H9 (cell line): Measurements from ENCODE around the gene DOLPP1. TPM values are rescaled to one million over a fixed set of nuclear protein-coding genes. Genes with fewer than 3 reads are reported as not detected.

ENCODE experiments used
- DNase-seq: peaks from one replicate; pipeline ENCODE4 v3.0.0-alpha.2; 2017
- H2AFZ ChIP-seq: one replicate; pipeline ENCODE4 v1.6.1; 2013; ENCODE audit warnings: mild to moderate bottlenecking, low read length, control low read depth, moderate library complexity
- H2AK5ac ChIP-seq: 2 replicates; pipeline ENCODE4 v1.6.1; 2013; ENCODE audit warnings: low read length, control low read depth, mixed read lengths; ENCODE audit not compliant: insufficient read length
- H2BK120ac ChIP-seq: one replicate; pipeline ENCODE4 v1.6.1; 2013; ENCODE audit warnings: low read depth, mild to moderate bottlenecking, low read length, control low read depth, inconsistent platforms; ENCODE audit not compliant: poor library complexity, severe bottlenecking
- H2BK12ac ChIP-seq: 2 replicates; pipeline ENCODE4 v1.6.1; 2013; ENCODE audit warnings: low read length, control low read depth, mixed read lengths, low read depth; ENCODE audit not compliant: insufficient read length
- H2BK15ac ChIP-seq: 2 replicates; pipeline ENCODE4 v1.6.1; 2013; ENCODE audit warnings: low read depth, low read length, control low read depth
- H2BK20ac ChIP-seq: one replicate; pipeline ENCODE4 v1.6.1; 2013; ENCODE audit warnings: low read depth, mild to moderate bottlenecking, low read length, control low read depth, inconsistent platforms; ENCODE audit not compliant: poor library complexity, severe bottlenecking
- H2BK5ac ChIP-seq: 2 replicates; pipeline ENCODE4 v1.6.1; 2013; ENCODE audit warnings: low read length, control low read depth, mixed read lengths; ENCODE audit not compliant: insufficient read length
- H3K14ac ChIP-seq: 2 replicates; pipeline ENCODE4 v1.6.1; 2013; ENCODE audit warnings: low read length, control low read depth; ENCODE audit not compliant: insufficient read depth
- H3K18ac ChIP-seq: 2 replicates; pipeline ENCODE4 v1.6.1; 2013; ENCODE audit warnings: low read depth, mild to moderate bottlenecking, mixed read lengths, low read length, control low read depth; ENCODE audit not compliant: insufficient read length
- H3K23ac ChIP-seq: 2 replicates; pipeline ENCODE4 v1.6.1; 2013; ENCODE audit warnings: low read length, control low read depth, mixed read lengths, low read depth; ENCODE audit not compliant: insufficient read length
- H3K23me2 ChIP-seq: 2 replicates; pipeline ENCODE4 v1.6.1; 2013; ENCODE audit warnings: low read depth, mild to moderate bottlenecking, mixed read lengths, low read length, control low read depth; ENCODE audit not compliant: insufficient read length, poor library complexity, severe bottlenecking
- H3K27ac ChIP-seq: 2 replicates; pipeline ENCODE4 v1.5.1; 2013; ENCODE audit warnings: low read length, control low read depth, mixed read lengths, low read depth; ENCODE audit not compliant: insufficient read length
- H3K27me3 ChIP-seq: 2 replicates; pipeline ENCODE4 v1.6.1; 2013; ENCODE audit warnings: low read length, control low read depth, inconsistent platforms; ENCODE audit not compliant: insufficient read depth
- H3K4ac ChIP-seq: 2 replicates; pipeline ENCODE4 v1.6.1; 2013; ENCODE audit warnings: low read depth, mild to moderate bottlenecking, control low read depth, inconsistent platforms, low read length, moderate library complexity
- H3K4me1 ChIP-seq: 2 replicates; pipeline ENCODE4 v1.6.1; 2013; ENCODE audit warnings: low read length, control low read depth, inconsistent platforms; ENCODE audit not compliant: insufficient read depth
- H3K4me2 ChIP-seq: 2 replicates; pipeline ENCODE4 v1.6.1; 2013; ENCODE audit warnings: low read length, control low read depth, mixed read lengths; ENCODE audit not compliant: insufficient read length, insufficient read depth
- H3K56ac ChIP-seq: 2 replicates; pipeline ENCODE4 v1.6.1; 2013; ENCODE audit warnings: low read depth, mild to moderate bottlenecking, mixed read lengths, low read length, control low read depth; ENCODE audit not compliant: insufficient read length
- H3K79me1 ChIP-seq: 2 replicates; pipeline ENCODE4 v1.6.1; 2013; ENCODE audit warnings: low read depth, mild to moderate bottlenecking, moderate library complexity, low read length, control low read depth, inconsistent platforms; ENCODE audit not compliant: insufficient read depth, poor library complexity, severe bottlenecking
- H3K79me2 ChIP-seq: 2 replicates; pipeline ENCODE4 v1.6.1; 2013; ENCODE audit warnings: low read length, control low read depth, inconsistent platforms; ENCODE audit not compliant: insufficient read depth
- H3K9ac ChIP-seq: 2 replicates; pipeline ENCODE4 v1.6.1; 2013; ENCODE audit warnings: low read length, control low read depth, mixed read lengths; ENCODE audit not compliant: insufficient read length; ENCODE audit errors: extremely low read depth
- H3K9me3 ChIP-seq: one replicate; pipeline ENCODE4 v1.6.1; 2013; ENCODE audit warnings: low read depth, low read length, inconsistent platforms; ENCODE audit not compliant: control insufficient read depth
- H3T11ph ChIP-seq: one replicate; pipeline ENCODE4 v1.6.1; 2013; ENCODE audit warnings: mild to moderate bottlenecking, low read length, control low read depth, inconsistent platforms
- H4K20me1 ChIP-seq: one replicate; pipeline ENCODE4 v1.6.1; 2013; ENCODE audit not compliant: control insufficient read depth, insufficient read length, insufficient read depth
- H4K5ac ChIP-seq: 2 replicates; pipeline ENCODE4 v1.6.1; 2013; ENCODE audit warnings: low read depth, mild to moderate bottlenecking, mixed read lengths, low read length, control low read depth; ENCODE audit not compliant: insufficient read length
- H4K8ac ChIP-seq: replicated peaks from 2 replicates; pipeline ENCODE4 v1.6.1; 2013; ENCODE audit warnings: low read length, control low read depth, mixed read lengths, low read depth; ENCODE audit not compliant: insufficient read length
- H4K91ac ChIP-seq: 2 replicates; pipeline ENCODE4 v1.6.1; 2013; ENCODE audit warnings: low read depth, mild to moderate bottlenecking, moderate library complexity, mixed read lengths, low read length, control low read depth; ENCODE audit not compliant: insufficient read length
- H3K27ac Mint-ChIP-seq, 3 experiments: 2 replicates in 2 of 3; 3 replicates in 1 of 3; pipeline ENCODE4 v1.8.0; 2020 to 2021; ENCODE audit warnings: mixed read lengths in 3 of 3, mild to moderate bottlenecking in 1 of 3, moderate library complexity in 1 of 3
- H3K27me3 Mint-ChIP-seq: 2 replicates; pipeline ENCODE4 v1.8.0; 2021; ENCODE audit warnings: low read depth, mild to moderate bottlenecking, moderate library complexity, mixed read lengths
- H3K36me3 Mint-ChIP-seq, 3 experiments: 2 replicates in 2 of 3; 3 replicates in 1 of 3; pipeline ENCODE4 v1.8.0; 2020 to 2021; ENCODE audit warnings: low read depth in 3 of 3, mixed read lengths in 3 of 3; ENCODE audit not compliant: insufficient read depth in 1 of 3
- H3K4me1 Mint-ChIP-seq, 2 experiments: 2 replicates each; pipeline ENCODE4 v1.8.0; 2020; ENCODE audit warnings: mixed read lengths in 2 of 2
- H3K4me3 Mint-ChIP-seq, 2 experiments: 2 replicates in 1 of 2; 3 replicates in 1 of 2; pipeline ENCODE4 v1.8.0; 2020 to 2021; ENCODE audit warnings: mild to moderate bottlenecking in 2 of 2, mixed read lengths in 2 of 2, moderate library complexity in 1 of 2
- H3K9me3 Mint-ChIP-seq, 2 experiments: 2 replicates in 1 of 2; 3 replicates in 1 of 2; pipeline ENCODE4 v1.8.0; 2020; ENCODE audit warnings: mild to moderate bottlenecking in 2 of 2, mixed read lengths in 2 of 2, moderate library complexity in 1 of 2
- WGBS: extraction: QIAGEN DNeasy Blood & Tissue Kit; methylation state at CpG from one replicate; pipeline ENCODE4 v1.1.7; 2013; ENCODE audit warnings: missing lambda C conversion rate, low lambda C conversion rate, mixed read lengths; ENCODE audit not compliant: insufficient read length; ENCODE audit errors: extremely low coverage; 5-methylcytosine and 5-hydroxymethylcytosine counted together
- total RNA-seq: library from RNA; stranded (reverse); gene quantifications from 2 replicates; pipeline ENCODE4 v1.2.1, GENCODE V29; 2021
- TF ChIP-seq, protein P1 (sequence below): fragments of 200-600 bp; sonication (generic); conservative IDR thresholded peaks from 3 replicates; pipeline ENCODE4 v1.8.0; 2021; ENCODE audit warnings: antibody characterized with exemption, mild to moderate bottlenecking

The DOLPP1 gene
- total RNA-seq, 1 experiment from 2014 or later = 42.6 TPM

DNA sequence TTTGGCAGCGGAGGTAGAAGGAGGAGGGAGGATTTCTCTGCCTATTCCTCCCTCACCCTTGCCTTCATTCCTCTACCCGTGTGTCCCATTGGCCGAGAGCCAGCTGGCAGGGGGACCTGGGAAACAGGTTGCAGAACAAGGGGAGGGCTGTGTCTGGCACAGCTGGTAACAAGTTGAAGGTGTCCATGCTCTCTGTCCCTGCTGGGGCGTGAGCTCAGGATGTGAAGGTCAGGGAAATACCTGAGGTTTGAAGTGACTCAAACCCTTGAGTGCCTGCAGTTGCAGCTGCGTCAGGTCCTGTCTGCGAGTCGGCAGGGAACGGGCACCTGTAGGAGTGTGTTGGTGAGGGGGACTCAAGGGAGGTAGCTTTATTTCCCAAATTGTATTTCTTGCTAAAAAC is 28.3 kb upstream of the DOLPP1 start:
- H3K79me1 ChIP-seq = no peaks in the 10 kb centered on the region
- H2AK5ac ChIP-seq = no peak overlapping the region
- no peak overlapping the region for H2BK5ac ChIP-seq
- no peak overlapping the region for H3K18ac ChIP-seq
- no peak for DNase-seq
- no peak overlapping the region for H2BK20ac ChIP-seq
- H3K27me3 ChIP-seq = no peaks in the 10 kb centered on the region
- H3K56ac ChIP-seq = no peak overlapping the region
- WGBS = no CpG with 5 or more reads among the region's 8 CpGs
- no peaks in the 10 kb centered on the region for H3K9me3 ChIP-seq
- H2BK12ac ChIP-seq = no peak overlapping the region
- no peaks in the 10 kb centered on the region for H3K27me3 Mint-ChIP-seq
- H3K4ac ChIP-seq = no peak overlapping the region
- no peak overlapping the region for H3K27ac Mint-ChIP-seq
- H3K23me2 ChIP-seq = no peaks in the 10 kb centered on the region
- H3T11ph ChIP-seq = no peak overlapping the region
- H3K4me2 ChIP-seq = no peak overlapping the region
- H3K79me2 ChIP-seq = no peaks in the 10 kb centered on the region
- H3K4me1 Mint-ChIP-seq = no peaks in the 10 kb centered on the region
- H4K5ac ChIP-seq = no peak overlapping the region
- H3K14ac ChIP-seq = no peak overlapping the region
- H3K4me3 Mint-ChIP-seq = no peak overlapping the region
- H3K23ac ChIP-seq = no peak overlapping the region
- peaks cover 18 to 43% (median 30%) of the 10 kb centered on the region in 3 experiments; a peak in 6 of 7 replicates for H3K36me3 Mint-ChIP-seq
- no peak overlapping the region for H2AFZ ChIP-seq
- H3K9ac ChIP-seq = no peak overlapping the region
- no peak overlapping the region for H4K8ac ChIP-seq
- no peak overlapping the region for H4K91ac ChIP-seq
- H3K27ac ChIP-seq = no peak overlapping the region
- H3K4me1 ChIP-seq = no peaks in the 10 kb centered on the region
- no peak overlapping the region for H2BK15ac ChIP-seq
- no peak overlapping the region for H2BK120ac ChIP-seq
- TF ChIP-seq, protein P1, sequence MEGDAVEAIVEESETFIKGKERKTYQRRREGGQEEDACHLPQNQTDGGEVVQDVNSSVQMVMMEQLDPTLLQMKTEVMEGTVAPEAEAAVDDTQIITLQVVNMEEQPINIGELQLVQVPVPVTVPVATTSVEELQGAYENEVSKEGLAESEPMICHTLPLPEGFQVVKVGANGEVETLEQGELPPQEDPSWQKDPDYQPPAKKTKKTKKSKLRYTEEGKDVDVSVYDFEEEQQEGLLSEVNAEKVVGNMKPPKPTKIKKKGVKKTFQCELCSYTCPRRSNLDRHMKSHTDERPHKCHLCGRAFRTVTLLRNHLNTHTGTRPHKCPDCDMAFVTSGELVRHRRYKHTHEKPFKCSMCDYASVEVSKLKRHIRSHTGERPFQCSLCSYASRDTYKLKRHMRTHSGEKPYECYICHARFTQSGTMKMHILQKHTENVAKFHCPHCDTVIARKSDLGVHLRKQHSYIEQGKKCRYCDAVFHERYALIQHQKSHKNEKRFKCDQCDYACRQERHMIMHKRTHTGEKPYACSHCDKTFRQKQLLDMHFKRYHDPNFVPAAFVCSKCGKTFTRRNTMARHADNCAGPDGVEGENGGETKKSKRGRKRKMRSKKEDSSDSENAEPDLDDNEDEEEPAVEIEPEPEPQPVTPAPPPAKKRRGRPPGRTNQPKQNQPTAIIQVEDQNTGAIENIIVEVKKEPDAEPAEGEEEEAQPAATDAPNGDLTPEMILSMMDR = no peak
- H3K9me3 Mint-ChIP-seq = no peaks in the 10 kb centered on the region
- peaks cover 3% of the 10 kb centered on the region for H4K20me1 ChIP-seq
